HepG2 (cell line): ENCODE data around the gene PRKCE. TPM values are rescaled to one million over a fixed set of nuclear protein-coding genes. Genes with fewer than 3 reads are reported as not detected.

Experiments
- ATAC-seq: fragments of 200-7000 bp; cut with Tn5 transposase; 3 replicates; pipeline ENCODE4 v1.9.1; 2020; ENCODE audit warnings: mild to moderate bottlenecking, moderate library complexity
- BruUV-seq: library from RNA; stranded (reverse); fragments of 400-500 nt; replicated peaks from 2 replicates; lab custom pipeline; 2021; lab: Mats Ljungman, UMichigan
- CTCF ChIA-PET: fragments of 300-600 bp; formaldehyde crosslinking; extraction: SDS; loops from one replicate; lab custom pipeline; 2021; ENCODE audit warnings: low total read pairs, inconsistent platforms, low intra/inter-chr PET ratio; lab: Yijun Ruan, JAX
- POLR2A ChIA-PET: fragments of 350-600 bp; sonication (Branson Sonifier 250); formaldehyde crosslinking; loops from one replicate; lab custom pipeline; 2020; ENCODE audit warnings: antibody characterized with exemption, inconsistent platforms; lab: Yijun Ruan, JAX
- DNase-seq: peaks from one replicate; pipeline ENCODE4 v3.0.0-alpha.2; 2015; ENCODE audit warnings: low spot score
- FAIRE-seq: peaks from 3 replicates; lab custom pipeline; 2011; peaks lifted over from hg19 to GRCh38; lab: Jason Lieb, UNC
- H2AFZ ChIP-seq: one replicate; pipeline ENCODE4 v1.6.1; 2011; ENCODE audit warnings: low read length, inconsistent platforms
- H3K27ac ChIP-seq: fragments of 300-600 bp; 3 replicates; pipeline ENCODE4 v1.8.0; 2011; ENCODE audit warnings: mixed run types, mild to moderate bottlenecking, mixed read lengths, low read length, inconsistent platforms; ENCODE audit not compliant: insufficient read depth; ENCODE audit errors: extremely low read length
- H3K27me3 ChIP-seq, 2 experiments: fragments of 200-600 bp in 1 of 2; 2 replicates in 1 of 2; 3 replicates in 1 of 2; pipeline versions ENCODE4 v1.6.0 to v1.8.0; 2011; ENCODE audit warnings: low read length in 2 of 2, mild to moderate bottlenecking in 2 of 2, moderate library complexity in 2 of 2, inconsistent platforms in 1 of 2; ENCODE audit not compliant: insufficient read depth in 2 of 2, control insufficient read depth in 1 of 2
- H3K36me3 ChIP-seq, 2 experiments: fragments of 200-600 bp in 1 of 2; replicated peaks in 1 of 2; 2 replicates in 1 of 2; 3 replicates in 1 of 2; pipeline versions ENCODE4 v1.5.1 to v1.8.0; 2011; ENCODE audit warnings: low read length in 2 of 2, inconsistent platforms in 1 of 2; ENCODE audit not compliant: insufficient read depth in 2 of 2, control insufficient read depth in 1 of 2
- H3K4me1 ChIP-seq: 2 replicates; pipeline ENCODE4 v1.5.1; 2012; ENCODE audit warnings: low read length, inconsistent platforms; ENCODE audit not compliant: insufficient read depth
- H3K4me2 ChIP-seq: 2 replicates; pipeline ENCODE4 v1.6.0; 2011; ENCODE audit warnings: low read depth, low read length, inconsistent platforms
- H3K4me3 ChIP-seq, 3 experiments: fragments of 200-600 bp in 1 of 3; sonication (generic), shearing (Covaris generic) in 1 of 3; replicated peaks in 1 of 3; 2 replicates each; pipeline ENCODE4 v1.5.1; 2011 to 2016; ENCODE audit warnings: low read length in 3 of 3, inconsistent platforms in 2 of 3, low read depth in 2 of 3, mild to moderate bottlenecking in 2 of 3, control low read depth in 1 of 3, mixed read lengths in 1 of 3; ENCODE audit not compliant: insufficient read depth in 1 of 3
- H3K79me2 ChIP-seq: one replicate; pipeline ENCODE4 v1.6.1; 2011; ENCODE audit warnings: low read length, inconsistent platforms; ENCODE audit not compliant: insufficient read depth
- H3K9ac ChIP-seq: 2 replicates; pipeline ENCODE4 v1.6.0; 2011; ENCODE audit warnings: mild to moderate bottlenecking, low read depth, low read length, inconsistent platforms; ENCODE audit not compliant: insufficient read depth
- H3K9me3 ChIP-seq: 2 replicates; pipeline ENCODE4 v1.5.1; 2012; ENCODE audit warnings: mild to moderate bottlenecking, low read length
- H4K20me1 ChIP-seq: 2 replicates; pipeline ENCODE4 v1.6.0; 2011; ENCODE audit warnings: inconsistent platforms, mild to moderate bottlenecking, low read length, moderate library complexity; ENCODE audit not compliant: insufficient read depth
- BORCS8-MEF2B ChIP-seq: sonication (generic); formaldehyde crosslinking; IDR thresholded peaks from 2 replicates; pipeline ENCODE4 v1.8.0; 2022; ENCODE audit warnings: mild to moderate bottlenecking, missing genetic modification reagents
- GLI4 ChIP-seq: sonication (generic); formaldehyde crosslinking; IDR thresholded peaks from 2 replicates; pipeline ENCODE4 v1.5.1; 2020; ENCODE audit warnings: missing genetic modification reagents, mild to moderate bottlenecking, moderate library complexity, borderline replicate concordance
- HDAC1 ChIP-seq: sonication (generic); formaldehyde crosslinking; IDR thresholded peaks from 2 replicates; pipeline ENCODE4 v1.5.1; 2020; ENCODE audit warnings: mild to moderate bottlenecking, missing genetic modification reagents
- HDAC6 ChIP-seq: fragments of 200-600 bp; sonication (generic); IDR thresholded peaks from 2 replicates; pipeline ENCODE4 v1.7.0; 2017; ENCODE audit warnings: mild to moderate bottlenecking, antibody characterized with exemption, low read length, low read depth
- MAZ ChIP-seq, 2 experiments: sonication (generic) in 1 of 2; formaldehyde crosslinking in 1 of 2; IDR thresholded peaks; 2 replicates each; pipeline versions ENCODE4 v1.5.0 to v1.6.1; 2012 to 2020; ENCODE audit warnings: low read depth in 2 of 2, mild to moderate bottlenecking in 2 of 2, borderline replicate concordance in 1 of 2, improper control_type of control experiment in 1 of 2, low read length in 1 of 2, missing genetic modification reagents in 1 of 2, moderate library complexity in 1 of 2
- RAD21 ChIP-seq: fragments of 450-650 bp; formaldehyde crosslinking; IDR thresholded peaks from 2 replicates; pipeline ENCODE4 v1.5.0; 2020; ENCODE audit warnings: mild to moderate bottlenecking
- ZBTB7B ChIP-seq: sonication (generic); formaldehyde crosslinking; IDR thresholded peaks from 2 replicates; pipeline ENCODE4 v1.4.0; 2020; ENCODE audit warnings: missing genetic modification reagents
- ZMYM2 ChIP-seq: sonication (generic); formaldehyde crosslinking; IDR thresholded peaks from 2 replicates; pipeline ENCODE4 v1.8.0; 2022; ENCODE audit warnings: mild to moderate bottlenecking, missing genetic modification reagents
- ZNF143 ChIP-seq: sonication (generic); formaldehyde crosslinking; IDR thresholded peaks from 2 replicates; pipeline ENCODE4 v1.4.0; 2020; ENCODE audit warnings: missing genetic modification reagents
- ZNF510 ChIP-seq: sonication (generic); formaldehyde crosslinking; IDR thresholded peaks from 2 replicates; pipeline ENCODE4 v1.4.0; 2020; ENCODE audit warnings: low read depth, mild to moderate bottlenecking, missing genetic modification reagents
- WGBS: methylation state at CpG from one replicate; pipeline ENCODE4 v1.1.6; 2017; ENCODE audit warnings: low lambda C conversion rate; 5-methylcytosine and 5-hydroxymethylcytosine counted together
- in situ Hi-C: cut with HindIII; loops from 2 replicates; pipeline ENCODE4 v1.10.0; 2017; ENCODE audit warnings: low pct_unique_long_range_greater_than_20kb; ENCODE audit not compliant: extremely low pct_ligation_motif_present
- intact Hi-C: fragments of 100-400 bp; cut with micrococcal nuclease; formaldehyde crosslinking; loops from one replicate; pipeline ENCODE4 v1.10.0; 2022; ENCODE audit not compliant: unreplicated experiment
- polyA plus RNA-seq, 8 experiments: library from polyadenylated mRNA; depleted of rRNA in 3 of 8; stranded (reverse) in 7 of 8; unstranded in 1 of 8; fragments of >200 nt; fragmentation: Illumina TruSeq in 4 of 8; extraction: Trizol in 4 of 8; gene quantifications; 2 replicates each; pipeline versions ENCODE4 v1.2.1 to v1.2.3, GENCODE V29; 2011 to 2016; ENCODE audit warnings: low read depth in 4 of 8, missing spikeins in 1 of 8, mixed read lengths in 1 of 8; ENCODE audit not compliant: insufficient read depth in 1 of 8
- total RNA-seq, 5 experiments: library from RNA; depleted of rRNA; stranded (reverse); fragments of >200 nt; fragmentation: Illumina TruSeq; extraction: Trizol; gene quantifications; 2 replicates each; pipeline ENCODE4 v1.2.3, GENCODE V29; 2016; ENCODE audit warnings: low read depth in 1 of 5
- TF ChIP-seq, protein P1 (sequence below): sonication (generic); formaldehyde crosslinking; IDR thresholded peaks from 2 replicates; pipeline ENCODE4 v1.4.0; 2020; ENCODE audit warnings: missing genetic modification reagents
- TF ChIP-seq, protein P2 (sequence below): sonication (generic); formaldehyde crosslinking; IDR thresholded peaks from 2 replicates; pipeline ENCODE4 v1.5.0; 2020; ENCODE audit warnings: missing genetic modification reagents

The PRKCE gene
- total and polyA plus RNA-seq, 2 of the 13 experiments (the other 11 are each of a cell fraction or from before 2014, with no cell fraction given), result 1.0 to 3.9 TPM

DNA sequence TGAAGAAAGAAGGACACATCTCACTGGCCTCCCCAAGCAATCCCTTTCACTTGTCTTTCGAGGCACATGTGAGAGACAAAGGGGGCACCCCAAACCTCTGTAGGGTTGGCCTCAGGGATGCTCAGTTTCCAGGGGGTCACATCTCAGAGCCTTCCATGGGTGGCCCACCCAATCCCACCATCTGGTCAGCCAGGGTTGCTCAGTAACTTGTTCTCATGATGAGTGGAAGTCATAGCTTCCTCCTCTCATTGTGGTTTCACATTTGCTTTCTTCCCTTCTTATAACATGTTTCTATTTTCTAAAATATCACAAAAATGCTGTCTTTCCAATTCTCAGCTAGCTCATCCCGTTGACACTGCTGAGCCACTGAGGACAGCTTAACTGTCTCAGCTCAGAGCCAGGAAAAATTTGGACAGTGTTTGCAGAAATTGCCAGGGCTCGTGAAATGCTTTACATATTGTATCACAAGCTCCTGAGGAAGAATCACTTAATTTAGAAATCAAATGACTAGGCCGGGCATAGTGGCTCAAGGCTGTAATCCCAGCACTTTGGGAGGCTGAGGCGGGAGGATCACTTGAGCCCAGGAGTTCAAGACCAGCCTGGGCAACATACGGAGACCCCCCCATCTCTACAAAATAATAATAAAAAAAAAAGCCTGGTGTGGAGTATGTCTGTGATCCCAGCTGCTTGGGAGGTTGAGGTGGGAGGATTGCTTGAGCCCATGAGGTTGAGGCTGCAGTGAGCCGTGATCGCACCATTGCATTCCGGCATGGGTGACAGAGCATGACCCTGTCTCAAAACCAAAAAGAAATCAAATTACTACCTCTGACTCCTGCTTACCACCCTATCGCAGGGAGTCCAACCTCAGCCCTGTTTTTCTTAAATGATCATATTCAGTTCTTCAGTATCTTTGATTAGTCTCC is 129.3 kb downstream of the PRKCE start:
- intact Hi-C loops, result no loop called here
- ChIA-PET CTCF (no interaction called here), POLR2A (no interaction called here)
- TF ChIP-seq RAD21 (CRISPR knock-in tag), result no peak
- no peak for TF ChIP-seq MAZ (IDR thresholded peaks at IDR 0.05; ENCODE audit: borderline replicate concordance, low read depth, low read length)
- TF ChIP-seq MAZ (CRISPR knock-in tag; IDR thresholded peaks at IDR 0.05; ENCODE audit: low read depth), result no peak
- no peak for TF ChIP-seq ZNF510 (CRISPR knock-in tag)
- no peak for TF ChIP-seq ZNF143 (CRISPR knock-in tag)
- TF ChIP-seq, protein P1, sequence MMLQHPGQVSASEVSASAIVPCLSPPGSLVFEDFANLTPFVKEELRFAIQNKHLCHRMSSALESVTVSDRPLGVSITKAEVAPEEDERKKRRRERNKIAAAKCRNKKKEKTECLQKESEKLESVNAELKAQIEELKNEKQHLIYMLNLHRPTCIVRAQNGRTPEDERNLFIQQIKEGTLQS, result no peak
- TF ChIP-seq, protein P2, sequence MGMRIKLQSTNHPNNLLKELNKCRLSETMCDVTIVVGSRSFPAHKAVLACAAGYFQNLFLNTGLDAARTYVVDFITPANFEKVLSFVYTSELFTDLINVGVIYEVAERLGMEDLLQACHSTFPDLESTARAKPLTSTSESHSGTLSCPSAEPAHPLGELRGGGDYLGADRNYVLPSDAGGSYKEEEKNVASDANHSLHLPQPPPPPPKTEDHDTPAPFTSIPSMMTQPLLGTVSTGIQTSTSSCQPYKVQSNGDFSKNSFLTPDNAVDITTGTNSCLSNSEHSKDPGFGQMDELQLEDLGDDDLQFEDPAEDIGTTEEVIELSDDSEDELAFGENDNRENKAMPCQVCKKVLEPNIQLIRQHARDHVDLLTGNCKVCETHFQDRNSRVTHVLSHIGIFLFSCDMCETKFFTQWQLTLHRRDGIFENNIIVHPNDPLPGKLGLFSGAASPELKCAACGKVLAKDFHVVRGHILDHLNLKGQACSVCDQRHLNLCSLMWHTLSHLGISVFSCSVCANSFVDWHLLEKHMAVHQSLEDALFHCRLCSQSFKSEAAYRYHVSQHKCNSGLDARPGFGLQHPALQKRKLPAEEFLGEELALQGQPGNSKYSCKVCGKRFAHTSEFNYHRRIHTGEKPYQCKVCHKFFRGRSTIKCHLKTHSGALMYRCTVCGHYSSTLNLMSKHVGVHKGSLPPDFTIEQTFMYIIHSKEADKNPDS (CRISPR knock-in tag), result no peak
- no peak for TF ChIP-seq HDAC6
- TF ChIP-seq ZBTB7B (CRISPR knock-in tag), result no peak
- TF ChIP-seq GLI4, result no peak
- TF ChIP-seq ZMYM2 (CRISPR knock-in tag), result no peak
- no peak for TF ChIP-seq HDAC1 (CRISPR knock-in tag)
- TF ChIP-seq BORCS8-MEF2B, result no peak
- H3K9ac ChIP-seq, result no peak overlapping the region
- H3K4me1 ChIP-seq, result peaks cover 11% of the 10 kb centered on the region
- DNase-seq (no peak), FAIRE-seq (no peak), ATAC-seq (no peak)
- no peak overlapping the region for H3K4me2 ChIP-seq
- H3K4me3 ChIP-seq, result no peak overlapping the region
- no peaks in the 10 kb centered on the region for H3K36me3 ChIP-seq
- WGBS, result 66% methylated on average over 10 of the region's 10 CpGs
- BruUV-seq, result no TSS peak
- no peaks in the 10 kb centered on the region for H3K9me3 ChIP-seq
- H2AFZ ChIP-seq, result no peak overlapping the region
- in situ Hi-C loops, result no loop called here
- H3K27me3 ChIP-seq, result no peaks in the 10 kb centered on the region
- no peaks in the 10 kb centered on the region for H4K20me1 ChIP-seq
- no peak overlapping the region for H3K27ac ChIP-seq
- no peaks in the 10 kb centered on the region for H3K79me2 ChIP-seq
